Ishikawa (cell line): ENCODE results near the gene CHD2.

Experiments
- CEBPB ChIP-seq: IDR thresholded peaks from 2 replicates; pipeline ENCODE4 v1.6.1; 2012
- CREB1 ChIP-seq: IDR thresholded peaks from 2 replicates; pipeline ENCODE4 v1.6.1; 2012; ENCODE audit warnings: low read depth
- EGR1 ChIP-seq: IDR thresholded peaks from 2 replicates; pipeline ENCODE4 v1.6.1; 2012
- EP300 ChIP-seq: IDR thresholded peaks from 2 replicates; pipeline ENCODE4 v1.6.1; 2012; ENCODE audit warnings: borderline replicate concordance
- FOXM1 ChIP-seq: IDR thresholded peaks from 2 replicates; pipeline ENCODE4 v1.6.1; 2012; ENCODE audit warnings: low read depth, borderline replicate concordance
- NFIC ChIP-seq: IDR thresholded peaks from 2 replicates; pipeline ENCODE4 v1.6.1; 2012
- RAD21 ChIP-seq: IDR thresholded peaks from 2 replicates; pipeline ENCODE4 v1.6.1; 2012; ENCODE audit warnings: low read depth
- TAF1 ChIP-seq: IDR thresholded peaks from 2 replicates; pipeline ENCODE4 v1.6.1; 2012; ENCODE audit warnings: low read depth, mild to moderate bottlenecking
- TCF12 ChIP-seq: IDR thresholded peaks from 2 replicates; pipeline ENCODE4 v1.6.1; 2012; ENCODE audit warnings: low read depth
- TEAD4 ChIP-seq: IDR thresholded peaks from 2 replicates; pipeline ENCODE4 v1.6.1; 2012
- YY1 ChIP-seq: IDR thresholded peaks from 2 replicates; pipeline ENCODE4 v1.6.1; 2012; ENCODE audit warnings: low read depth
- ZBTB7A ChIP-seq: IDR thresholded peaks from 2 replicates; pipeline ENCODE4 v1.6.1; 2012; ENCODE audit warnings: low read depth
- TF ChIP-seq, protein P1 (sequence below): IDR thresholded peaks from 2 replicates; pipeline ENCODE4 v1.6.1; 2012
- TF ChIP-seq, protein P2 (sequence below): IDR thresholded peaks from 2 replicates; pipeline ENCODE4 v1.6.1; 2012; ENCODE audit warnings: low read depth, mild to moderate bottlenecking
- TF ChIP-seq, protein P3 (sequence below): IDR thresholded peaks from 2 replicates; pipeline ENCODE4 v1.6.1; 2012

Gene CHD2

DNA sequence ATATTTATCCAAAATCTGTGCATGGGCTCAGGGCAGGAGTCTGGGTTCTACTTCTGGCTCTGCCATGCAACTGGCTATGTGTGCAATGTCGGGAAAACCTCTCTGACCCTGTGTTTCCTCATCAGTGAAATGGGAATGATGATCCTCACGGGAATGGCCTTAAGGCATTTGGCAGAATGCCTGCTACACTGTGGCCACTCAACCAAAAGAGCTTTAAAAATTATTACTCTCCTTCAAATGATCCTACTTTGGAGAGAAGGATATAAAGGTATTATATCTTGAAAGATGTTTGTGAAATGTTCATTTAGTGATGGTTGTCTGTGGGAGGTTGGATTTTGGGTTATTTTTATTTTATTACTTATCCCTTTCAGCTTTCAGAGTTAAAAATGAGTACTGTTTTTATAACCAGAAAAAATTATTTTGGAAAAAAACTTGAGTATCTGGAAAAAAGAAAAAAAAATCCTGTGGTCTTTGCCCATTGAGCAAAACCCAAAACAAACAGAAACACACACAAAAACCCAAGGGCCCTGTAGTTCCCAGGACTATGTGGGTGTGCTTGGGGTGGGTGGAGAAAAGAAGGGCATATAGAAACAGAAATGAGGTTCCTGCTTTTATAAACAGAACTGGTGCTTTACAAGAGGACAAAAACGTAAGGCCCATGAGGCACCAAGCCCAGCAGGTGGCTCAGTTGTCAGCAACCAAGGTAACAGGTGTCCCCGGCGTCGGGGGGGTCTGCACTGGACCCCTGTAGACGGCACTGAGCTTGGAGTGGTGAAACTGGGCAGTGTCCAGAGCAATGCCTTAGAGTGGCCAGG, 166.9 kb downstream of the CHD2 start:
- TF ChIP-seq TAF1 = no peak
- TF ChIP-seq NFIC = no peak
- no peak for TF ChIP-seq YY1
- TF ChIP-seq, protein P1, sequence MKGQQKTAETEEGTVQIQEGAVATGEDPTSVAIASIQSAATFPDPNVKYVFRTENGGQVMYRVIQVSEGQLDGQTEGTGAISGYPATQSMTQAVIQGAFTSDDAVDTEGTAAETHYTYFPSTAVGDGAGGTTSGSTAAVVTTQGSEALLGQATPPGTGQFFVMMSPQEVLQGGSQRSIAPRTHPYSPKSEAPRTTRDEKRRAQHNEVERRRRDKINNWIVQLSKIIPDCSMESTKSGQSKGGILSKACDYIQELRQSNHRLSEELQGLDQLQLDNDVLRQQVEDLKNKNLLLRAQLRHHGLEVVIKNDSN = no peak
- no peak for TF ChIP-seq ZBTB7A
- TF ChIP-seq, protein P2, sequence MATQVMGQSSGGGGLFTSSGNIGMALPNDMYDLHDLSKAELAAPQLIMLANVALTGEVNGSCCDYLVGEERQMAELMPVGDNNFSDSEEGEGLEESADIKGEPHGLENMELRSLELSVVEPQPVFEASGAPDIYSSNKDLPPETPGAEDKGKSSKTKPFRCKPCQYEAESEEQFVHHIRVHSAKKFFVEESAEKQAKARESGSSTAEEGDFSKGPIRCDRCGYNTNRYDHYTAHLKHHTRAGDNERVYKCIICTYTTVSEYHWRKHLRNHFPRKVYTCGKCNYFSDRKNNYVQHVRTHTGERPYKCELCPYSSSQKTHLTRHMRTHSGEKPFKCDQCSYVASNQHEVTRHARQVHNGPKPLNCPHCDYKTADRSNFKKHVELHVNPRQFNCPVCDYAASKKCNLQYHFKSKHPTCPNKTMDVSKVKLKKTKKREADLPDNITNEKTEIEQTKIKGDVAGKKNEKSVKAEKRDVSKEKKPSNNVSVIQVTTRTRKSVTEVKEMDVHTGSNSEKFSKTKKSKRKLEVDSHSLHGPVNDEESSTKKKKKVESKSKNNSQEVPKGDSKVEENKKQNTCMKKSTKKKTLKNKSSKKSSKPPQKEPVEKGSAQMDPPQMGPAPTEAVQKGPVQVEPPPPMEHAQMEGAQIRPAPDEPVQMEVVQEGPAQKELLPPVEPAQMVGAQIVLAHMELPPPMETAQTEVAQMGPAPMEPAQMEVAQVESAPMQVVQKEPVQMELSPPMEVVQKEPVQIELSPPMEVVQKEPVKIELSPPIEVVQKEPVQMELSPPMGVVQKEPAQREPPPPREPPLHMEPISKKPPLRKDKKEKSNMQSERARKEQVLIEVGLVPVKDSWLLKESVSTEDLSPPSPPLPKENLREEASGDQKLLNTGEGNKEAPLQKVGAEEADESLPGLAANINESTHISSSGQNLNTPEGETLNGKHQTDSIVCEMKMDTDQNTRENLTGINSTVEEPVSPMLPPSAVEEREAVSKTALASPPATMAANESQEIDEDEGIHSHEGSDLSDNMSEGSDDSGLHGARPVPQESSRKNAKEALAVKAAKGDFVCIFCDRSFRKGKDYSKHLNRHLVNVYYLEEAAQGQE = no peak
- no peak for TF ChIP-seq EP300
- TF ChIP-seq, protein P3, sequence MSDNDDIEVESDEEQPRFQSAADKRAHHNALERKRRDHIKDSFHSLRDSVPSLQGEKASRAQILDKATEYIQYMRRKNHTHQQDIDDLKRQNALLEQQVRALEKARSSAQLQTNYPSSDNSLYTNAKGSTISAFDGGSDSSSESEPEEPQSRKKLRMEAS = no peak
- TF ChIP-seq RAD21 = no peak
- no peak for TF ChIP-seq CREB1
- TF ChIP-seq EGR1 = no peak
- TF ChIP-seq CEBPB = no peak

DNA sequence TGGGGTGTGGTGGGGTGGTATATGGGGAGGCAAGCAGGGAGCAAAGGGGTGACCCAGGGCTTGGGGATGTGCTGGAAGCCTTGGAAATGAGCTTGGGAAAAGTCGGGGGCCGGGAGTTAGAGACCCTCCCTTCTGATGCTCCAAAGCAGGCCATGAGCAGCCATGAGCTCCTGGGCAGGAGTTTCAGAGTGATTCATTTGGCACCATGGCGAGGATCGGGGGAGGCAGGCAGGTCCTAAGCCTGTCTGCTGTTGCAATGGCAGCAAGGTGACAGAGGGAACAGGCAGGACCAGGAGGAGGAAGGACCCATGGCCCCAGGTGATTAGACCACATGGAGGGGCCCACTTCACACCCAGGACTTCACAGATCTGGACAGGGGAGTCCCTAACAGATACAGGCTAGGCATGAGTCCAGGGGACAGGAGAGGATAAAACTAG, 167.5 kb downstream of the CHD2 start:
- TF ChIP-seq CEBPB = no peak
- TF ChIP-seq, protein P1 = no peak
- no peak for TF ChIP-seq YY1
- TF ChIP-seq FOXM1 = no peak
- TF ChIP-seq ZBTB7A = no peak
- TF ChIP-seq EGR1 = no peak
- TF ChIP-seq TEAD4 = no peak
- no peak for TF ChIP-seq TAF1

DNA sequence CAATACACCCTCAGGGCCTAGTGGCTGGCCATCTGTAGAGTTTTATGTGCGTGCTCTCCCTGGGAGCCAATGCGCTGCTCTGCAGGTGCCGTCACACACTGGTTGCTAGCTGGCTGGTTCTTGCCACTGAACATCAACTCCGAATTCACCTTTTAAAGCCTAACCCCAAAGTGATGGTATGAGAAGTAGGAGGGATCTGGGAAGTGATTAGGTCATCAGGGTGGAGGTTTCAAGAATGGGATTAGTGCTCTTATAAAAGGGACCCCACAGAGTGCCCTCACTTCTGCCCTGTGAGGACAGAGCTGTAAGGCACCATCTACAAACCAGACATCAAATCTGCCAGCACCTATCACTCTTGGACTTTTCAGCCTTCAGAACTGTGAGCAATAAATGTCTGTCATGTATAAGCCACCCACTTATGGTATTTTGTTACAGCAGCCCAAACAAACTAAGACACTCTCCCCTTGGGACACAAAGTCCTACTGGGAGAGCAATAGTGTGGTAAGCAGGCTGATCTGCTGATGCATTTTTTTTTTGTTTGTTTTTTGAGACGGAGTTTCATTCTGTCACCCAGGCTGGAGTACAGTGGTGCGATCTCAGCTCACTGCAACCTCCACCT, 168.6 kb downstream of the CHD2 start:
- TF ChIP-seq, protein P3 = no peak
- no peak for TF ChIP-seq ZBTB7A
- no peak for TF ChIP-seq CEBPB
- TF ChIP-seq, protein P2 = no peak
- TF ChIP-seq TAF1 = no peak
- TF ChIP-seq TCF12 = no peak
- no peak for TF ChIP-seq CREB1
- no peak for TF ChIP-seq FOXM1
- TF ChIP-seq TEAD4 = no peak
- TF ChIP-seq RAD21 = no peak
- no peak for TF ChIP-seq EP300
- no peak for TF ChIP-seq YY1
- no peak for TF ChIP-seq NFIC
- TF ChIP-seq, protein P1 = no peak
- TF ChIP-seq EGR1 = no peak

DNA sequence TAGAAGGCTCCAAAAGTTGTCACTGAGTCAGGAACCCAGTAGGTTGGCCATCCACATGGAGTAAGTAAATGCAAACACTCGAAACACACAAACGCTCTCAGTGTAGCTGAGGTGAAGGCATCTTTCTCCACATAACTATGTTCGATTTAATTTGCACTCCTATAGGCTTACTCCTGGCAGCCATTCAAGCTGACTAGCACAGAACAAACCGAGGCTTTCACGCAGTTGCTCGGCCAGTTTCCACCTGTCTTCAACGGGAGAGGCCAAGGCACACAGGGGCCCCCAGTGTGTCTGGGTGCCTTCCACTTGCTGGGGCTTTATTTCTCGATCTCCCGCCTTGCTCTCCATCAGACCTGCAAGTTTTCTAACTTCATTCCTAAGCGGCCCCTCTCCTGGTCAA, 170.0 kb downstream of the CHD2 start:
- TF ChIP-seq, protein P1 = no peak
- TF ChIP-seq EP300 = no peak
- TF ChIP-seq NFIC = no peak
- TF ChIP-seq TAF1 = no peak

DNA sequence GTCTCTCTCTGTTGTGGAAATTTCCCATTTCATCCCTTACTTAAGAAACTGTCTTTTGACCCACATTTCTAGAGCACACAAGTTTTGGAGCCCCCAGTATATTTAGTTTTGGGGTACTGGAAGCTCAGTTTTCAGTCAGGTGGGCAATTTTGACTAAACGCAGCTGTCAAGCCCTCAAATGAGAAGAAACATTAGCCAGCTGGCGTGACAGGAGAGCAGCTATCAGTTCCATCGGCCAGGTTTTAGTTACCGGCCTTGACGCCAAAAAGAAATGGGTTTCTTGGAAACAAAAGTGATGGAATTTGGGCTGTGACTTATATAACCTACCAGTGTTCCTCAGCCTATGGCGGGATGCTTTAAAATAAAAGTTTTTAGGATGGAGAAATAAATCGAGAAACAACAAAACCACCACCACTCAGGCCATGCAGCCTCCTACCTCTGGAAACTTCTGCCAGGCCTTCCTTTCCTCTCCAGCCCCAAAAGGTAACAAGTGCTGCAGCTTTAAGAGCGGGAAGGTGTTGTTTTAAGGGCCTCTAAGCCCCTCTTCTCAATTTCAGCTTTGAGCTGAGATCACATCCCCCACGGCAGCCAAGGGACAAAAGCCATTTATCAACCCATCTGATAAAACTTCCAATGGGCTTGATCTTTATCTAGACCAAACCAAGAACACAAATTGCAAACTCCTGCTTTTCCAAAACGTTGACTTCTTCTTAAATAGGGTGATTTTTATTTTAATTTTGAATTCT, 170.6 kb downstream of the CHD2 start:
- TF ChIP-seq RAD21 (no peak), EP300 (no peak), ZBTB7A (no peak), CREB1 (no peak), NFIC (no peak)
